HepG2 (cell line): Measurements from ENCODE around the gene RNASE13. TPM values are rescaled to one million over a fixed set of nuclear protein-coding genes. Genes with fewer than 3 reads are reported as not detected.

Experiments used
- ATF2 ChIP-seq: sonication (generic); formaldehyde crosslinking; IDR thresholded peaks from 2 replicates; pipeline ENCODE4 v1.4.0; 2020; ENCODE audit warnings: missing genetic modification reagents
- CENPT ChIP-seq: sonication (generic); formaldehyde crosslinking; IDR thresholded peaks from 2 replicates; pipeline ENCODE4 v1.8.0; 2022; ENCODE audit warnings: low read depth, mild to moderate bottlenecking, moderate library complexity, missing genetic modification reagents
- CREB1 ChIP-seq, 2 experiments: fragments of 450-650 bp in 1 of 2; IDR thresholded peaks; 2 replicates each; pipeline ENCODE4 v1.6.1; 2016 to 2017; ENCODE audit warnings: control low read depth in 1 of 2, mild to moderate bottlenecking in 1 of 2, missing compliant biosample characterization in 1 of 2, missing genetic modification characterization in 1 of 2
- CREM ChIP-seq, 2 experiments: sonication (generic) in 1 of 2; formaldehyde crosslinking in 1 of 2; IDR thresholded peaks; 2 replicates each; pipeline versions ENCODE4 v1.4.0 to v1.6.1; 2016 to 2020; ENCODE audit warnings: antibody characterized with exemption in 1 of 2, mild to moderate bottlenecking in 1 of 2, missing genetic modification reagents in 1 of 2
- DRAP1 ChIP-seq: IDR thresholded peaks from 2 replicates; pipeline ENCODE4 v1.6.1; 2016; ENCODE audit warnings: missing genetic modification reagents, missing compliant biosample characterization
- ERF ChIP-seq: IDR thresholded peaks from 2 replicates; pipeline ENCODE4 v1.6.1; 2018; ENCODE audit warnings: missing biosample characterization, missing genetic modification reagents
- FOXP1 ChIP-seq, 2 experiments: fragments of 450-650 bp in 1 of 2; IDR thresholded peaks; 2 replicates each; pipeline ENCODE4 v1.6.1; 2017 to 2018; ENCODE audit warnings: antibody characterized with exemption in 1 of 2
- FUBP1 ChIP-seq: sonication (generic); formaldehyde crosslinking; IDR thresholded peaks from 2 replicates; pipeline ENCODE4 v1.5.1; 2020; ENCODE audit warnings: missing genetic modification reagents, mild to moderate bottlenecking, borderline replicate concordance
- GMEB1 ChIP-seq: sonication (generic); formaldehyde crosslinking; IDR thresholded peaks from 2 replicates; pipeline ENCODE4 v1.5.1; 2020; ENCODE audit warnings: missing genetic modification reagents, mild to moderate bottlenecking, borderline replicate concordance
- HHEX ChIP-seq: IDR thresholded peaks from 2 replicates; pipeline ENCODE4 v1.6.1; 2016; ENCODE audit warnings: control low read depth
- HOXA3 ChIP-seq: sonication (generic); formaldehyde crosslinking; IDR thresholded peaks from 2 replicates; pipeline ENCODE4 v1.5.0; 2020; ENCODE audit warnings: missing genetic modification reagents
- KDM4B ChIP-seq: sonication (generic); formaldehyde crosslinking; IDR thresholded peaks from 2 replicates; pipeline ENCODE4 v1.4.0; 2020; ENCODE audit warnings: missing genetic modification reagents
- RXRB ChIP-seq: IDR thresholded peaks from 2 replicates; pipeline ENCODE4 v1.6.1; 2016; ENCODE audit warnings: borderline replicate concordance, missing genetic modification reagents, missing compliant biosample characterization
- TEAD2 ChIP-seq: sonication (generic); formaldehyde crosslinking; IDR thresholded peaks from 2 replicates; pipeline ENCODE4 v1.9.0; 2021; ENCODE audit warnings: missing genetic modification reagents
- TFE3 ChIP-seq: IDR thresholded peaks from 2 replicates; pipeline ENCODE4 v1.6.1; 2016
- ZBTB34 ChIP-seq: sonication (generic); formaldehyde crosslinking; IDR thresholded peaks from 2 replicates; pipeline ENCODE4 v1.8.0; 2022; ENCODE audit warnings: mild to moderate bottlenecking, missing genetic modification reagents
- ZNF205 ChIP-seq: IDR thresholded peaks from 2 replicates; pipeline ENCODE4 v1.6.1; 2018; ENCODE audit warnings: missing biosample characterization, missing genetic modification reagents
- ZNF382 ChIP-seq: sonication (generic); formaldehyde crosslinking; IDR thresholded peaks from 2 replicates; pipeline ENCODE4 v1.5.0; 2020; ENCODE audit warnings: missing genetic modification reagents, mild to moderate bottlenecking, borderline replicate concordance
- polyA plus RNA-seq, 8 experiments: library from polyadenylated mRNA; depleted of rRNA in 3 of 8; stranded (reverse) in 7 of 8; unstranded in 1 of 8; fragments of >200 nt; fragmentation: Illumina TruSeq in 4 of 8; extraction: Trizol in 4 of 8; gene quantifications; 2 replicates each; pipeline versions ENCODE4 v1.2.1 to v1.2.3, GENCODE V29; 2011 to 2016; ENCODE audit warnings: low read depth in 4 of 8, missing spikeins in 1 of 8, mixed read lengths in 1 of 8; ENCODE audit not compliant: insufficient read depth in 1 of 8
- total RNA-seq, 5 experiments: library from RNA; depleted of rRNA; stranded (reverse); fragments of >200 nt; fragmentation: Illumina TruSeq; extraction: Trizol; gene quantifications; 2 replicates each; pipeline ENCODE4 v1.2.3, GENCODE V29; 2016; ENCODE audit warnings: low read depth in 1 of 5

Gene RNASE13
- total and polyA plus RNA-seq, 2 of the 13 experiments (the other 11 are each of a cell fraction or from before 2014, with no cell fraction given): 1.0 TPM; not detected in 1

GRCh38 chr14:21014761-21015190 lies 19.8 kb downstream of the RNASE13 start (continued):
- TF ChIP-seq GMEB1 (CRISPR knock-in tag) (no peak), TFE3 (CRISPR knock-in tag) (peak; percentile 37; the same call in 1 of the 2 replicates), FOXP1 (IDR thresholded peaks at IDR 0.05) (no peak), FOXP1 (CRISPR knock-in tag; IDR thresholded peaks at IDR 0.05) (no peak), CENPT (CRISPR knock-in tag) (no peak), ZNF382 (CRISPR knock-in tag) (no peak), KDM4B (CRISPR knock-in tag) (0 out of 2 replicates have a peak, but pooled peaks have one; percentile 65), DRAP1 (CRISPR knock-in tag) (peak; percentile 39; the same call in 1 of the 2 replicates), ZBTB34 (CRISPR knock-in tag) (no peak), CREM (IDR thresholded peaks at IDR 0.05) (no peak; the same call in 1 of the 2 replicates), CREM (CRISPR knock-in tag; IDR thresholded peaks at IDR 0.05) (no peak), HHEX (peak; percentile 50; the same call in 1 of the 2 replicates), ATF2 (CRISPR knock-in tag) (peak; percentile 61), TEAD2 (no peak), FUBP1 (CRISPR knock-in tag) (no peak), RXRB (CRISPR knock-in tag) (peak; percentile 96), ZNF205 (CRISPR knock-in tag) (no peak), HOXA3 (CRISPR knock-in tag) (peak; percentile 25; the same call in 1 of the 2 replicates), ERF (CRISPR knock-in tag) (0 out of 2 replicates have a peak, but pooled peaks have one; percentile 32), CREB1 (IDR thresholded peaks at IDR 0.05) (0 out of 2 replicates have a peak, but pooled peaks have one; percentile 1), CREB1 (CRISPR knock-in tag; IDR thresholded peaks at IDR 0.05) (no peak)
